Neutrophil (primary cell): ENCODE results near the gene PFDN5.
A peak's percentile ranks its signal among the peaks of the same experiment; 100 is the strongest.
"Not testable (repeated sequence)": the region's sequence is repeated elsewhere in the genome, so short reads cannot be mapped to it uniquely, and the experiment has no call there.

Experiments
- H3K27ac ChIP-seq: fragments of 200-600 bp; sonication (generic); 2 replicates; pipeline ENCODE4 v1.5.1; 2016; ENCODE audit warnings: mild to moderate bottlenecking, moderate library complexity
- H3K27me3 ChIP-seq: fragments of 200-600 bp; sonication (generic); 2 replicates; pipeline ENCODE4 v1.6.0; 2016; ENCODE audit warnings: mild to moderate bottlenecking
- H3K36me3 ChIP-seq: fragments of 200-600 bp; sonication (generic); 2 replicates; pipeline ENCODE4 v1.5.1; 2017
- H3K4me1 ChIP-seq, 2 experiments: fragments of 200-600 bp in 1 of 2; sonication (generic) in 1 of 2; 1 replicate in 1 of 2; 2 replicates in 1 of 2; pipeline versions ENCODE4 v1.5.1 to v1.6.1; 2013 to 2016; ENCODE audit warnings: low read depth in 1 of 2, low read length in 1 of 2, mild to moderate bottlenecking in 1 of 2, moderate library complexity in 1 of 2; ENCODE audit not compliant: control insufficient read depth in 1 of 2, insufficient read depth in 1 of 2
- H3K4me3 ChIP-seq, 2 experiments: fragments of 200-600 bp in 1 of 2; sonication (generic) in 1 of 2; 1 replicate in 1 of 2; 2 replicates in 1 of 2; pipeline ENCODE4 v1.5.1; 2013 to 2016; ENCODE audit warnings: low read depth in 1 of 2, low read length in 1 of 2, mild to moderate bottlenecking in 1 of 2, moderate library complexity in 1 of 2
- H3K9me3 ChIP-seq: fragments of 200-600 bp; sonication (generic); 2 replicates; pipeline ENCODE4 v1.5.1; 2016
- CTCF ChIP-seq: fragments of 200-600 bp; sonication (generic); IDR thresholded peaks from 2 replicates; pipeline ENCODE4 v1.5.1; 2016; ENCODE audit warnings: antibody characterized with exemption

The PFDN5 gene

DNA sequence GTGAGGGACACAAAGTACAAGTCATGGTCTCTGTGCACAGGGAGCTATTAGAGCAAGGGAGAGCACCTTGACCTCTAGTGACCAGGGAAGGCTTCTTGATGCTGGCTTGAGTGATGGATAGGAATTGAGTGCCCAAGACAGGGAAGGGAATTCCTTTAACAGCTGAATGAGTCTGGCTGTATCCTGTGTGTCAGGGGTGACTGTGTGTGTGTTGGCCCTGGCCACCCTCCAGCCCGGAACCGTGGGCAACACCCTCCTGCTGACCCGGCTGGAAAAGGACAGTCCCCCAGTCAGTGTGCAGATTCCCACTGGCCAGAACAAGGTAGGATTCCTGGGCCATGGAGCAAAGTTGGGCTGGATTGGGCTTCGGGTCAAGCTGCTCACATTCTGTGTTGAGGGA, 5.5 kb upstream of the PFDN5 start:
- Histone ChIP-seq H3K36me3 (peaks cover 30% of the 10 kb centered on the region), H3K27ac (no peak overlapping the region), H3K4me3 (no peak overlapping the region), H3K9me3 (no peaks in the 10 kb centered on the region), H3K4me1 (peaks cover 20 to 23% of the 10 kb centered on the region in 2 experiments), H3K27me3 (no peaks in the 10 kb centered on the region)
- TF ChIP-seq CTCF, result no peak

GRCh38 chr12:53290661-53291060, 4.7 kb upstream of the PFDN5 start:
- Histone ChIP-seq H3K9me3 (no peaks in the 10 kb centered on the region), H3K27me3 (no peaks in the 10 kb centered on the region), H3K4me1 (peaks cover 18 to 22% of the 10 kb centered on the region in 2 experiments), H3K36me3 (peaks cover 30% of the 10 kb centered on the region), H3K27ac (no peak overlapping the region), H3K4me3 (no peak overlapping the region)
- no peak for TF ChIP-seq CTCF

DNA sequence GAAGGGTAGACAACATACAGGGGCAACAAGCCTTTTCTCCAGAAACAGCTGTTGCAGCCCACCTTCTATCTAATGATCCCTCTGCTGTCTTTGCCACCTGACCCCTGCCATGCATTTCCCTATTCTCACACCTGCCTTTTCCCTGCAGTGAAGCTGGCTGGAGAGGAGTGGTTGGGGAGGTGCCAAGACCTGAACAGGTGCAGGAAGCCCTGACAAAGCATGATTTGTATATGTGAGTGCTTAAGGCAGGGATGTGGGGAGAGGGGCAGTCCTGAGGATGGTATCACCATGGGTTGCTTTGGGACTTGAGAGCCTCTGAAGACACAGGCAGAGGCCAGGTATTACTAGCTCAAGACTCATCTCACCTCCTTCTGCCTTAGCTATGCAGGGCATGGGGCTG, 2.9 kb upstream of the PFDN5 start:
- Histone ChIP-seq H3K36me3 (peaks cover 37% of the 10 kb centered on the region), H3K4me3 (no peak overlapping the region), H3K4me1 (peaks cover 21 to 27% of the 10 kb centered on the region in 2 experiments), H3K9me3 (no peaks in the 10 kb centered on the region), H3K27me3 (no peaks in the 10 kb centered on the region), H3K27ac (no peak overlapping the region)
- TF ChIP-seq CTCF, result no peak

DNA sequence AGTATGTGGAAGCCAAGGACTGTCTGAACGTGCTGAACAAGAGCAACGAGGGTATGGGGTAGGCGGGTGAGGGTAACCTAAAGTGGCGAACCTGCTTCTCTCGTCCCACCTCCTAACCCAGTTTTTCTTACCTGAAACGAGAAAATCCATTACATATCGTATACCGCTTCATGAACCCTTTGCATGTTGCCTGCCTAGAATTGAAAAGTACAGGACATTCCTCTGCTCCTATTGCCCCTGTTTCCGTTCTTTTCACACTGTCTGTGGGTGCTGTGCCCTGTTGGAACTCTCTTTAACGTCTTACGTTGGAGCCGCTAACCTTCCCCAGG, 513 bp downstream of the PFDN5 start:
- H3K27me3 ChIP-seq, result no peaks in the 10 kb centered on the region
- H3K4me1 ChIP-seq, result peaks cover 52 to 55% of the 10 kb centered on the region in 2 experiments
- H3K27ac ChIP-seq, result peak overlapping the region; percentile 79
- H3K4me3 ChIP-seq, result peak overlapping the region; percentile 77 to 81
- TF ChIP-seq CTCF, result no peak
- peaks cover 20% of the 10 kb centered on the region for H3K36me3 ChIP-seq
- no peaks in the 10 kb centered on the region for H3K9me3 ChIP-seq

GRCh38 chr12:53297106-53297505, 1.8 kb downstream of the PFDN5 start:
- H3K4me3 ChIP-seq, result not testable (repeated sequence)
- peaks cover 52 to 55% of the 10 kb centered on the region in 2 experiments for H3K4me1 ChIP-seq

DNA sequence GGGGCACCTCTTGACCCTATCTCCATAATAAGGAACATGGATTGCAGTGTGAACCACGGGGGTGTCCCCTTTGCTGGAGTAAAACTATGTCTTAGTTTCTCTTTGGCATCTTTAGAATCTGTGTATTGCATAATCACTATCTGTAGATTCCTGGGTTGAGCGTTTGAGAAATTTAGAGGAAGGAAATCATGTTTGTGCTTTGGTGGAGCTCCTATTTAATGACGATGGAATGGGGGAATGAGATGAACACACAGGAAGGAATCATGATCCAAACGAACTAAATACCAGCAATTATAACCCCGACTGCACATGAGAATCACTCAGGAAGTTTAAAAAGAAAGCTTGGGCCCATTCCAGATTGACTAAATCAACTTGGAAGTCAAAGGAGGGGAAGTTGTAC, 2.8 kb downstream of the PFDN5 start:
- Histone ChIP-seq H3K36me3 (peaks cover 15% of the 10 kb centered on the region), H3K4me1 (peaks cover 52 to 55% of the 10 kb centered on the region in 2 experiments), H3K27me3 (no peaks in the 10 kb centered on the region), H3K4me3 (no peak overlapping the region), H3K27ac (peak overlapping the region; percentile 85), H3K9me3 (no peaks in the 10 kb centered on the region)
- no peak for TF ChIP-seq CTCF

More at GRCh38 chr12:53297106-53297505, 1.8 kb downstream of the PFDN5 start:
- not testable (repeated sequence) for H3K27me3 ChIP-seq, H3K9me3 ChIP-seq
- Histone ChIP-seq H3K36me3 (peaks cover 14% of the 10 kb centered on the region), H3K27ac (peak overlapping the region; percentile 85)
